BJ (cell line): ENCODE measurements around the gene RFTN1. TPM values are rescaled to one million over a fixed set of nuclear protein-coding genes. Genes with fewer than 3 reads are reported as not detected.
A peak's percentile ranks its signal among the peaks of the same experiment; 100 is the strongest.

Experiments used
- CTCF ChIA-PET: fragments of 350-600 bp; formaldehyde crosslinking; extraction: SDS; loops from one replicate; lab custom pipeline; 2021; ENCODE audit warnings: antibody characterized with exemption, inconsistent platforms; lab: Yijun Ruan, JAX
- POLR2A ChIA-PET: fragments of 300-600 bp; sonication (Branson Sonifier 250); formaldehyde crosslinking; extraction: SDS; loops from one replicate; lab custom pipeline; 2021; ENCODE audit warnings: antibody characterized with exemption; lab: Charles Lee
- DNase-seq: peaks from one replicate; pipeline ENCODE4 v3.0.0-alpha.2; 2011; ENCODE audit warnings: low read depth
- H3K27me3 ChIP-seq: 2 replicates; pipeline ENCODE4 v1.6.0; 2011; ENCODE audit warnings: low read length; ENCODE audit not compliant: control insufficient read depth, insufficient read depth
- H3K36me3 ChIP-seq: 2 replicates; pipeline ENCODE4 v1.5.1; 2011; ENCODE audit warnings: low read length; ENCODE audit not compliant: control insufficient read depth, insufficient read depth
- H3K4me3 ChIP-seq: 2 replicates; pipeline ENCODE4 v1.5.1; 2011; ENCODE audit warnings: low read depth, mild to moderate bottlenecking, control low read depth, low read length
- polyA plus RNA-seq: library from polyadenylated mRNA; depleted of rRNA; stranded (reverse); fragments of >200 nt; gene quantifications from 2 replicates; pipeline ENCODE4 v1.2.3, GENCODE V29; 2011
- TF ChIP-seq, protein P1 (sequence below): IDR thresholded peaks from 2 replicates; pipeline ENCODE4 v1.5.1; 2011; ENCODE audit warnings: low read depth, mild to moderate bottlenecking, control low read depth, inconsistent platforms, low read length, moderate library complexity; ENCODE audit not compliant: insufficient read depth

RFTN1 gene
- polyA plus RNA-seq, 1 experiment: 49.0 TPM

DNA sequence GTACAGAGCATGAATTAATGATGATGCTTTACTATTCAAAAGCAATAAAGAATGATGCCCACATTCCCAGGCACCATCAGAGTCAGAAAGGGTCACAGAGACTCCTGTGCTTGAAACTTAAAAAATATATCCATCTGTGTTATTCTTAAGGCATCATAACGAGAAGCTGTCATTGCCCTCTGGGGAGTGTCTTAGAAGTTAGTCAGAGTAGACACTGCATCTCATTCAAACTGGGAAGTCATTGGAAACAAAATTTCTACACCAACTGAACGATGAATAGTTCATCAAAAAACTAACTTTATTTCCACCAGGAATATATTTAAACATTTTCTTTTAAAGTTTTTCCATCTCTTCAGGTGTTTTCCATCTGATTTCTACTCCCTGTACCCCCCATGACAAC, 122.9 kb downstream of the RFTN1 start:
- no peaks in the 10 kb centered on the region for H3K36me3 ChIP-seq
- no peak for DNase-seq
- POLR2A ChIA-PET: interaction anchor here (0.6 kb wide), 1 partner anchor 104 kb away, joined by 3 read pairs; no protein-coding TSS in a partner anchor
- H3K27me3 ChIP-seq: no peaks in the 10 kb centered on the region
- TF ChIP-seq, protein P1, sequence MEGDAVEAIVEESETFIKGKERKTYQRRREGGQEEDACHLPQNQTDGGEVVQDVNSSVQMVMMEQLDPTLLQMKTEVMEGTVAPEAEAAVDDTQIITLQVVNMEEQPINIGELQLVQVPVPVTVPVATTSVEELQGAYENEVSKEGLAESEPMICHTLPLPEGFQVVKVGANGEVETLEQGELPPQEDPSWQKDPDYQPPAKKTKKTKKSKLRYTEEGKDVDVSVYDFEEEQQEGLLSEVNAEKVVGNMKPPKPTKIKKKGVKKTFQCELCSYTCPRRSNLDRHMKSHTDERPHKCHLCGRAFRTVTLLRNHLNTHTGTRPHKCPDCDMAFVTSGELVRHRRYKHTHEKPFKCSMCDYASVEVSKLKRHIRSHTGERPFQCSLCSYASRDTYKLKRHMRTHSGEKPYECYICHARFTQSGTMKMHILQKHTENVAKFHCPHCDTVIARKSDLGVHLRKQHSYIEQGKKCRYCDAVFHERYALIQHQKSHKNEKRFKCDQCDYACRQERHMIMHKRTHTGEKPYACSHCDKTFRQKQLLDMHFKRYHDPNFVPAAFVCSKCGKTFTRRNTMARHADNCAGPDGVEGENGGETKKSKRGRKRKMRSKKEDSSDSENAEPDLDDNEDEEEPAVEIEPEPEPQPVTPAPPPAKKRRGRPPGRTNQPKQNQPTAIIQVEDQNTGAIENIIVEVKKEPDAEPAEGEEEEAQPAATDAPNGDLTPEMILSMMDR: no peak
- CTCF ChIA-PET: no interaction called here
- no peak overlapping the region for H3K4me3 ChIP-seq

- CTCF ChIA-PET: interaction anchor here (1.2 kb wide), 1 partner anchor 11 kb away, joined by 3 read pairs; no protein-coding TSS in a partner anchor
- POLR2A ChIA-PET: no interaction called here
- TF ChIP-seq, protein P1: no peak
- H3K4me3 ChIP-seq: no peak overlapping the region
- DNase-seq: peak; percentile 72
- H3K36me3 ChIP-seq: no peaks in the 10 kb centered on the region
- H3K27me3 ChIP-seq: no peaks in the 10 kb centered on the region
Observed at GRCh38 chr3:16388850-16389441, 124.6 kb downstream of the RFTN1 start.

DNA sequence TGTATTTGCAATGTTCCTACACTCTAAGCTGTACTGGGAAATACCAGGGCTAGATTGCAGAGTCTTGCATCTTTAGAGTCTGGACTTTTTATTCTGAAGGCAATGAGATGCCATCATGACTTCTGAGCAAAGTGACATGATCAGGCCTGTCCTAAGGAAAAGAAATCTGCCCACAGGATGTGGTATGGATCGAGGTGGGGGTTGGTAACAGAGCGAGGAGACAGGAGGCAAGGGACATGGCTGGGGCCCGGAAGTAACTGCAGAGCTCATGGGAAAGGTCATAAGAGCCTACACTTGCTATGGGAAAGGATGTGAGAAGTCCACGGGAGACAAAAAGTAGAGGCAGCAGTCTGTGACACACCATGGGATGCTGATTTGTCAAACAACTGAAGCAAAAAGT, 126.9 kb downstream of the RFTN1 start:
- H3K36me3 ChIP-seq: no peaks in the 10 kb centered on the region
- H3K27me3 ChIP-seq: no peaks in the 10 kb centered on the region
- POLR2A ChIA-PET: no interaction called here
- CTCF ChIA-PET: interaction anchor here (0.6 to 1.4 kb wide), 3 partner anchors 29 to 130 kb away, joined by 3 to 6 read pairs (median 3); no protein-coding TSS in a partner anchor
- no peak for DNase-seq
- TF ChIP-seq, protein P1: no peak
- H3K4me3 ChIP-seq: no peak overlapping the region

GRCh38 chr3:16385151-16385550, 128.3 kb downstream of the RFTN1 start:
- H3K4me3 ChIP-seq: no peak overlapping the region
- DNase-seq: no peak
- no peaks in the 10 kb centered on the region for H3K27me3 ChIP-seq
- no peaks in the 10 kb centered on the region for H3K36me3 ChIP-seq
- TF ChIP-seq, protein P1: no peak
- ChIA-PET POLR2A (no interaction called here), CTCF (no interaction called here)

GRCh38 chr3:16383864-16384263, 129.6 kb downstream of the RFTN1 start:
- no peaks in the 10 kb centered on the region for H3K36me3 ChIP-seq
- H3K4me3 ChIP-seq: no peak overlapping the region
- CTCF ChIA-PET: no interaction called here
- no peaks in the 10 kb centered on the region for H3K27me3 ChIP-seq
- DNase-seq: no peak
- POLR2A ChIA-PET: no interaction called here
- TF ChIP-seq, protein P1: no peak
